CD4-positive, CD25-positive, alpha-beta regulatory T cell (primary cell): ENCODE results near the gene SMIM35. TPM values are rescaled to one million over a fixed set of nuclear protein-coding genes. Genes with fewer than 3 reads are reported as not detected.

ENCODE experiments used
- ATAC-seq, 2 donors: fragments of 150-1000 bp; cut with Tn5 transposase; one replicate each; pipeline ENCODE4 v1.10.0; 2021; ENCODE audit warnings: low read depth in 2 of 2, moderate number of reproducible peaks in 2 of 2, moderate library complexity in 1 of 2
- DNase-seq, 3 donors: peaks; one replicate each; pipeline versions ENCODE4 v3.0.0 to v3.0.0-alpha.2; 2012 to 2022; ENCODE audit warnings: mixed read lengths in 1 of 3
- H3K27ac ChIP-seq: one replicate; pipeline ENCODE4 v1.7.0; 2013; ENCODE audit warnings: mild to moderate bottlenecking, low read length; ENCODE audit not compliant: insufficient read depth, poor library complexity, severe bottlenecking
- H3K27me3 ChIP-seq: one replicate; pipeline ENCODE4 v1.7.0; 2013; ENCODE audit warnings: low read length; ENCODE audit not compliant: control insufficient read depth, insufficient read depth
- H3K36me3 ChIP-seq: one replicate; pipeline ENCODE4 v1.7.0; 2013; ENCODE audit warnings: mild to moderate bottlenecking, low read length, moderate library complexity; ENCODE audit not compliant: control insufficient read depth, insufficient read depth
- H3K4me1 ChIP-seq: 2 replicates; pipeline ENCODE4 v1.7.0; 2013; ENCODE audit warnings: mild to moderate bottlenecking, low read length; ENCODE audit not compliant: insufficient read depth, control insufficient read depth, poor library complexity, severe bottlenecking
- H3K4me3 ChIP-seq: one replicate; pipeline ENCODE4 v1.7.0; 2013; ENCODE audit warnings: low read depth, mild to moderate bottlenecking, low read length, moderate library complexity
- H3K9me3 ChIP-seq, 2 experiments: 1 replicate in 1 of 2; 2 replicates in 1 of 2; pipeline ENCODE4 v1.7.0; 2013; ENCODE audit warnings: low read length in 2 of 2, mild to moderate bottlenecking in 1 of 2, moderate library complexity in 1 of 2; ENCODE audit not compliant: control insufficient read depth in 2 of 2
- H3K27ac Mint-ChIP-seq, 3 donors: one replicate each; pipeline ENCODE4 v1.8.0; 2020 to 2022; ENCODE audit warnings: mild to moderate bottlenecking in 3 of 3, mixed read lengths in 3 of 3, moderate library complexity in 2 of 3
- H3K27me3 Mint-ChIP-seq: one replicate; pipeline ENCODE4 v1.8.0; 2022; ENCODE audit warnings: mild to moderate bottlenecking, mixed read lengths
- H3K36me3 Mint-ChIP-seq: one replicate; pipeline ENCODE4 v1.8.0; 2020; ENCODE audit warnings: mixed read lengths
- H3K4me1 Mint-ChIP-seq, 4 donors: one replicate each; pipeline ENCODE4 v1.8.0; 2020 to 2022; ENCODE audit warnings: mixed read lengths in 4 of 4, mild to moderate bottlenecking in 1 of 4
- H3K4me3 Mint-ChIP-seq, 4 donors: one replicate each; pipeline ENCODE4 v1.8.0; 2020 to 2022; ENCODE audit warnings: mild to moderate bottlenecking in 4 of 4, mixed read lengths in 4 of 4, moderate library complexity in 3 of 4
- H3K9me3 Mint-ChIP-seq, 7 donors: one replicate each; pipeline ENCODE4 v1.8.0; 2020 to 2022; ENCODE audit warnings: mixed read lengths in 7 of 7, mild to moderate bottlenecking in 3 of 7, moderate library complexity in 2 of 7
- polyA plus RNA-seq, 4 donors: library from polyadenylated mRNA; unstranded; fragments of 300-500 nt; fragmentation: Illumina TruSeq; gene quantifications; one replicate each; pipeline ENCODE4 v1.2.3, GENCODE V29; 2021
- total RNA-seq: library from RNA; stranded (reverse); gene quantifications from one replicate; pipeline ENCODE4 v1.2.3, GENCODE V29; 2022

Gene SMIM35
- total and polyA plus RNA-seq, 5 donors from 2014 or later, result 0.90 to 1.9 (median 1.2) TPM

GRCh38 chr11:118027694-118028093, 59.1 kb downstream of the SMIM35 start:
- no peak overlapping the region for H3K27ac Mint-ChIP-seq
- peaks cover 6% of the 10 kb centered on the region for H3K27me3 Mint-ChIP-seq
- Histone ChIP-seq H3K4me3 (no peak overlapping the region), H3K27me3 (no peaks in the 10 kb centered on the region), H3K36me3 (no peaks in the 10 kb centered on the region), H3K4me1 (peaks cover 8% of the 10 kb centered on the region), H3K9me3 (no peaks in the 10 kb centered on the region), H3K27ac (no peak overlapping the region)
- peaks cover 19 to 56% (median 33%) of the 10 kb centered on the region in 4 donors for H3K4me1 Mint-ChIP-seq
- H3K36me3 Mint-ChIP-seq, result no peaks in the 10 kb centered on the region
- no peak overlapping the region for H3K4me3 Mint-ChIP-seq
- no peak for ATAC-seq
- H3K9me3 Mint-ChIP-seq, result peaks cover 0 to 3% (median 0%) of the 10 kb centered on the region in 7 donors
- no peak for DNase-seq

GRCh38 chr11:118021146-118021545, 65.6 kb downstream of the SMIM35 start:
- Mint-ChIP-seq H3K36me3 (peaks cover 7% of the 10 kb centered on the region), H3K9me3 (peaks cover 3 to 35% (median 16%) of the 10 kb centered on the region in 7 donors), H3K4me1 (peaks cover 9 to 44% (median 17%) of the 10 kb centered on the region in 4 donors), H3K27ac (no peak overlapping the region), H3K4me3 (no peak overlapping the region), H3K27me3 (no peaks in the 10 kb centered on the region)
- Histone ChIP-seq H3K4me1 (peaks cover 8% of the 10 kb centered on the region), H3K27me3 (no peaks in the 10 kb centered on the region), H3K27ac (no peak overlapping the region), H3K9me3 (peaks cover 14 to 22% of the 10 kb centered on the region in 2 experiments), H3K4me3 (no peak overlapping the region), H3K36me3 (no peaks in the 10 kb centered on the region)
- DNase-seq (no peak), ATAC-seq (no peak)

GRCh38 chr11:118018401-118018800, 68.4 kb downstream of the SMIM35 start:
- H3K27me3 ChIP-seq, result no peaks in the 10 kb centered on the region
- peaks cover 17% of the 10 kb centered on the region for H3K36me3 Mint-ChIP-seq
- no peak overlapping the region for H3K27ac ChIP-seq
- H3K4me1 ChIP-seq, result peaks cover 36% of the 10 kb centered on the region
- H3K4me3 ChIP-seq, result no peak overlapping the region
- H3K4me1 Mint-ChIP-seq, result peaks cover 11 to 57% (median 37%) of the 10 kb centered on the region in 4 donors
- peaks cover 14 to 22% of the 10 kb centered on the region in 2 experiments for H3K9me3 ChIP-seq
- H3K9me3 Mint-ChIP-seq, result peaks cover 8 to 39% (median 16%) of the 10 kb centered on the region in 7 donors
- H3K27me3 Mint-ChIP-seq, result no peaks in the 10 kb centered on the region
- DNase-seq, result no peak
- no peak for ATAC-seq
- H3K4me3 Mint-ChIP-seq, result peak overlapping the region in 2 of 4 donors; percentile 8 to 50
- H3K27ac Mint-ChIP-seq, result peak overlapping the region in 1 of 3 donors; percentile 57
- no peaks in the 10 kb centered on the region for H3K36me3 ChIP-seq

- H3K4me3 Mint-ChIP-seq, result no peak overlapping the region
- Histone ChIP-seq H3K27ac (no peak overlapping the region), H3K36me3 (no peaks in the 10 kb centered on the region), H3K27me3 (no peaks in the 10 kb centered on the region), H3K9me3 (peaks cover 14 to 22% of the 10 kb centered on the region in 2 experiments), H3K4me1 (peaks cover 42% of the 10 kb centered on the region), H3K4me3 (no peak overlapping the region)
- DNase-seq, result no peak
- no peak for ATAC-seq
- peaks cover 11 to 58% (median 41%) of the 10 kb centered on the region in 4 donors for H3K4me1 Mint-ChIP-seq
- H3K27ac Mint-ChIP-seq, result peak overlapping the region in 2 of 3 donors; percentile 60 to 86
- H3K36me3 Mint-ChIP-seq, result peaks cover 22% of the 10 kb centered on the region
- H3K27me3 Mint-ChIP-seq, result no peaks in the 10 kb centered on the region
- H3K9me3 Mint-ChIP-seq, result peaks cover 8 to 39% (median 16%) of the 10 kb centered on the region in 7 donors
Observed at GRCh38 chr11:118017631-118018315, 69.0 kb downstream of the SMIM35 start.

- Histone ChIP-seq H3K27me3 (no peaks in the 10 kb centered on the region), H3K27ac (no peak overlapping the region), H3K4me1 (peaks cover 49% of the 10 kb centered on the region), H3K36me3 (no peaks in the 10 kb centered on the region), H3K4me3 (peak overlapping the region; percentile 2), H3K9me3 (peaks cover 14 to 22% of the 10 kb centered on the region in 2 experiments)
- peak overlapping the region in 1 of 4 donors; percentile 22 for H3K4me3 Mint-ChIP-seq
- peaks cover 14 to 62% (median 45%) of the 10 kb centered on the region in 4 donors for H3K4me1 Mint-ChIP-seq
- H3K27me3 Mint-ChIP-seq, result no peaks in the 10 kb centered on the region
- peaks cover 22% of the 10 kb centered on the region for H3K36me3 Mint-ChIP-seq
- ATAC-seq (no peak), DNase-seq (no peak)
- H3K9me3 Mint-ChIP-seq, result peaks cover 8 to 39% (median 13%) of the 10 kb centered on the region in 7 donors
- H3K27ac Mint-ChIP-seq, result peak overlapping the region in 1 of 3 donors; percentile 60
Observed at GRCh38 chr11:118017111-118017510, 69.7 kb downstream of the SMIM35 start.

- Mint-ChIP-seq H3K27ac (peak overlapping the region; percentile 88 to 98 (median 93)), H3K4me1 (peaks cover 16 to 70% (median 50%) of the 10 kb centered on the region in 4 donors), H3K36me3 (peaks cover 19% of the 10 kb centered on the region), H3K4me3 (peak overlapping the region; percentile 3 to 86 (median 78)), H3K9me3 (peaks cover 8 to 36% (median 13%) of the 10 kb centered on the region in 7 donors), H3K27me3 (no peaks in the 10 kb centered on the region)
- Histone ChIP-seq H3K36me3 (no peaks in the 10 kb centered on the region), H3K27me3 (no peaks in the 10 kb centered on the region), H3K27ac (peak overlapping the region; percentile 60), H3K4me1 (peaks cover 59% of the 10 kb centered on the region), H3K9me3 (peaks cover 14 to 22% of the 10 kb centered on the region in 2 experiments), H3K4me3 (no peak overlapping the region)
- DNase-seq (no peak), ATAC-seq (no peak)
Observed at GRCh38 chr11:118016104-118016503, 70.7 kb downstream of the SMIM35 start.

- peak overlapping the region; percentile 88 to 98 (median 93) for H3K27ac Mint-ChIP-seq
- peaks cover 16 to 77% (median 54%) of the 10 kb centered on the region in 4 donors for H3K4me1 Mint-ChIP-seq
- no peaks in the 10 kb centered on the region for H3K27me3 Mint-ChIP-seq
- ATAC-seq, result no peak
- peak overlapping the region; percentile 60 for H3K27ac ChIP-seq
- peak overlapping the region; percentile 41 for H3K4me3 ChIP-seq
- H3K9me3 Mint-ChIP-seq, result peaks cover 7 to 32% (median 11%) of the 10 kb centered on the region in 7 donors
- peaks cover 14 to 22% of the 10 kb centered on the region in 2 experiments for H3K9me3 ChIP-seq
- no peaks in the 10 kb centered on the region for H3K36me3 ChIP-seq
- peaks cover 19% of the 10 kb centered on the region for H3K36me3 Mint-ChIP-seq
- H3K27me3 ChIP-seq, result no peaks in the 10 kb centered on the region
- no peak for DNase-seq
- peak overlapping the region; percentile 3 to 86 (median 78) for H3K4me3 Mint-ChIP-seq
- peaks cover 66% of the 10 kb centered on the region for H3K4me1 ChIP-seq
Observed at GRCh38 chr11:118015385-118015841, 71.3 kb downstream of the SMIM35 start.
